IPS DF 19.7 (cell line): ENCODE results near the gene LRIG2.
"Not testable (repeated sequence)": the region's sequence is repeated elsewhere in the genome, so short reads cannot be mapped to it uniquely, and the experiment has no call there.

Experiments
- DNase-seq: peaks from one replicate; pipeline ENCODE4 v3.0.0-alpha.2; 2013; ENCODE audit warnings: low read depth, low spot score

Gene LRIG2, protein sequence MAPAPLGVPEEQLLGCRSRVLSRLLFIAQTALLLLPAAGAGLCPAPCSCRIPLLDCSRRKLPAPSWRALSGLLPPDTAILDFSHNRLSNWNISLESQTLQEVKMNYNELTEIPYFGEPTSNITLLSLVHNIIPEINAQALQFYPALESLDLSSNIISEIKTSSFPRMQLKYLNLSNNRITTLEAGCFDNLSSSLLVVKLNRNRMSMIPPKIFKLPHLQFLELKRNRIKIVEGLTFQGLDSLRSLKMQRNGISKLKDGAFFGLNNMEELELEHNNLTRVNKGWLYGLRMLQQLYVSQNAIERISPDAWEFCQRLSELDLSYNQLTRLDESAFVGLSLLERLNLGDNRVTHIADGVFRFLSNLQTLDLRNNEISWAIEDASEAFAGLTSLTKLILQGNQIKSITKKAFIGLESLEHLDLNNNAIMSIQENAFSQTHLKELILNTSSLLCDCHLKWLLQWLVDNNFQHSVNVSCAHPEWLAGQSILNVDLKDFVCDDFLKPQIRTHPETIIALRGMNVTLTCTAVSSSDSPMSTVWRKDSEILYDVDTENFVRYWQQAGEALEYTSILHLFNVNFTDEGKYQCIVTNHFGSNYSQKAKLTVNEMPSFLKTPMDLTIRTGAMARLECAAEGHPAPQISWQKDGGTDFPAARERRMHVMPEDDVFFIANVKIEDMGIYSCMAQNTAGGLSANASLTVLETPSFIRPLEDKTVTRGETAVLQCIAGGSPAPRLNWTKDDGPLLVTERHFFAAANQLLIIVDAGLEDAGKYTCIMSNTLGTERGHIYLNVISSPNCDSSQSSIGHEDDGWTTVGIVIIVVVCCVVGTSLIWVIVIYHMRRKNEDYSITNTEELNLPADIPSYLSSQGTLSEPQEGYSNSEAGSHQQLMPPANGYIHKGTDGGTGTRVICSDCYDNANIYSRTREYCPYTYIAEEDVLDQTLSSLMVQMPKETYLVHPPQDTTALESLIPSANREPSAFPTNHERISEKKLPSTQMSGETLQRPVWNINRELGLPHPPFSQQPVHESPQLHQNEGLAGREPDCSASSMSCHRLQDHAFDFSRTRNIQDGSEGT

DNA sequence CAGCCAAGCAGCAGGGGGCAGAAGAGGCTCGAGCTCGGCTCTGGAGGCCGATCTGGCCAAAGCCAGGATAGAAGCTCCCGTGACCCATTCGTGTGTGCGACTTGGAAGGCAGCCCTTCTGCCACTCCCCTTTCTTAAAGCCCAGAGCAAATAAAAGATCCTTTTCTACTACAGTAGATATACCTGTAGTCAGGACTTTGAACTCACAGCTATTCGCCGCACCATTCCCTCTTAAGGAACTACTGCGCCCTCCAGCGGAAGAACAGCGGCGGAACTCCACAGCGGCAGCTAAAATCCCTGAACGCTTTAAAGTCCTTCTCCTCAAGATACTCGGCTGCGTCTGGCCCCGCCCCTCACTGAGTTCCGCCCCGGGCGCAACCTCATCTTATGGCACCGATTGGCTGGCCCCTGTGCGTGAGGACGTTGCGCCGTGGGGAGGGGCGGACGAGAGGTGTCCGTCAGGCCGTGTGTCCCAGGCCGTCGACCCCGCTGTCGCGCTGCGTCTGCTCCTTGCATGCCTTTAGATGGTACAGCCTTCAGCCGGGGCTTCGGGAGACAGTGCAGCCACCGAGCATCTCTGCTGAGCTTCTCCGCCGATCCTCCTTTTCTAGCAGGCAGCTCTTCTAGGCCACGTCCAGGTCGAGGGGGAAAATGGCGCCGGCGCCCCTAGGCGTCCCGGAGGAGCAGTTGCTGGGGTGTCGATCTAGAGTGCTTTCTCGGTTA lies at the start of gene LRIG2:
Gene LRIG2 (plus strand): TSS at position 442 of the 722 bp plus-strand sequence. CDS start 209 bp downstream, at position 651.
- peak; percentile 93 for DNase-seq

DNA sequence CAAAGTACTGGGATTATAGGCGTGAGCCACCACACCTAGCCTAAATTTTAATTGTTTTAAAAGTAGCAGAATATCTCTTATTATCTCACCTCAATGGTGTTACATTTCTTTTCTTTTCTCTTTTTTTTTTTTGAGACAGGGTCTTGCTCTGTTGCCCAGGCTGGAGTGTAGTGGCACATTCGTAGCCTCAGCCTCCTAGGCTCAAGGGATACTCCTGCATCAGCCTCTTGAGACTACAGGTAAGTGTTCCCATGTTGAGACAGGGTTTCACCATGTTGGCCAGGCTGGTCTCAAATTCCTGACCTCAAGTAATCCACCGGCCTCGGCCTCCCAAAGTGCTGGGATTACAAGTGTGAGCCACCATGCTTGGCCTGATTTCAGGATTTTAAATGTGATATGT lies 49.7 kb upstream of the LRIG2 start:
- DNase-seq = not testable (repeated sequence)

DNA sequence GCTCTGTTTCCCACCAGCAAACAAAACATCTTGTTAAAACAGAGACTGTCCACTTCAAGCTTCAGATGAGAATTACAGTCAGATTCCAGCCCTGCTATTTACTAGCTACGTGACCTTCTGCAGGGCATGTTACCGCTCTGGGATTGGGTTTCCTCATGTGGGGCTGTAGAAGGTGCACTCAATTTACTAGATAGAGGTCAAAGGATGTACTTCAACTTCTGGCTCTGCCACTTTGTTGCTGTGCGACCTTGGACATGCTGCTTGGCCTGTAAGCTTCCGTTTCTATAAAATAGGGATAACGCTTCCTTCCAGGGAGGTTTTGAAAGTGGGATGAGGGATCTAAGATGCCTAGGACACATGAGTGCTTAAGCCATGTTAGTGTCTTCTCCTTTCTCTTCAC lies 46.0 kb upstream of the LRIG2 start:
- DNase-seq = no peak

DNA sequence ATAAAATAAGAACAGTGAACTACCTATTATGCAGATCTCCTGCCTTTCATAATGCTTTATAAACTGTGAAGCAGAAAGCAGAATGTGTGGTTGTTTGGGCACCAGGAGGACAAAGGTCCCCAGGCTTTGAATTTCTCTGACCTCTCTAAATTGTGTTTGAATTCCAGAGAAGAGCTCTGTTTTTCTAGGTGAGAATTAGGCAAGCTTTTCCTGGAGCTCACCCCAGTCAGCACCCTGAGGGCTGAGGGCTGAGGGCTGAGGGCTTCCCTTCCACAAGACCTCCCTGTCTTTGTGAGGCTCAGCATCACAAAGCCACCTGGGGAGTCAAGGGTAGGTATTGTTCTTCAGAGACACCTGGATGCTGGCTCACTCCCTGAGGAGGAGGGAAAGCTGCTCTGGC lies 45.5 kb upstream of the LRIG2 start:
- DNase-seq = peak; percentile 83

DNA sequence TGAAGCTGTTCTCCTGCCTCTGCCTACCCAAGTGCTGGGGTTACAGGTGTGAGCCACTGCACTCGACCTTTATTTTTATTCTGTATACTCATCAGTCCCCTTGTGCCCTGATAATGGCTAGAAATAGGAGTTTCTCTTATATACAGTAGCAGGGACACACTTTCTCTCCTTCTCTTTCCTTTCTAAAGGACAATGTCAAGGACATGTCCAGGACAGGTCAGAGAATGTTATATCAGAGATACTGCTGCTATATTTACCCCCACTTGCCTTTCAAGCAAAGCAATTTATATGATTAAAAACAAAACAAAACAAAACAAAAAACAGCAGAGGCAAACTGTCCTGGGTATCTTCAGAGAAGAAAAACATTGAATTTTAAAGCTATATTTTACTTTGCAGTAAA lies 43.2 kb upstream of the LRIG2 start:
- DNase-seq = no peak

DNA sequence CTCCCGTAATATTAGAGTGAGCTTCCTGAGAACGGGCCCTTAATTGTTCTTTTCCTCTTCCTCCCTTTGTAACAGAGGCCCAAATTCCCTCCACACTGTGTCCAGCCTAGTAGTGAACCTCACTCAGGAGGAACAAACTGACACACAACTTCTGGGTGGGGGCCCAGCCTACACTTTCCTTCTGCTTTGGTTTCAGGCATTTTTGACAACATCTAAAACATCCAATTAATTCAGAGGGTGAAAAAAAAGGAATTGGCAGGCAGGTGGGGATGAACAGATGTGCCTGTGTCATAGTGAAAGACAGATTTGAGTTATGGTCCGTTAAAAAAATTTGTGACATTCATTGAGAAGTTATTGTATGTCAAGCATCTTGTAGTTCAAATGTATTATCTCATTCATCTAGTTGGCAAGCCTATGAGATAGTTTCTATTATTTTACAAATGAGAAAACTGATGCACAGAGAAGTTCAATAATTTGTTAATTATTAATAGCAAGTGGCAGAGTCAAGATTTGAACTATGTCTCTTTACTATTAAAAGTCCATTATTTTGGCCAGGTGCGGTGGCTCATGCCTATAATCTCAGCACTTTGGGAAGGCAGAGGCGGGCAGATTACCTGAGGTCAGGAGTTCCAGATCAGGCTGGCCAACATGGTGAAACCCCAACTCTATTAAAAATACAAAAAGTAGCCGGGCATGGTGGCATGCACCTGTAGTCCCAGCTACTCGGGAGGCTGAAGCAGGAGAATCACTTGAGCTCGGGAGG lies 41.6 kb upstream of the LRIG2 start:
- no peak for DNase-seq

DNA sequence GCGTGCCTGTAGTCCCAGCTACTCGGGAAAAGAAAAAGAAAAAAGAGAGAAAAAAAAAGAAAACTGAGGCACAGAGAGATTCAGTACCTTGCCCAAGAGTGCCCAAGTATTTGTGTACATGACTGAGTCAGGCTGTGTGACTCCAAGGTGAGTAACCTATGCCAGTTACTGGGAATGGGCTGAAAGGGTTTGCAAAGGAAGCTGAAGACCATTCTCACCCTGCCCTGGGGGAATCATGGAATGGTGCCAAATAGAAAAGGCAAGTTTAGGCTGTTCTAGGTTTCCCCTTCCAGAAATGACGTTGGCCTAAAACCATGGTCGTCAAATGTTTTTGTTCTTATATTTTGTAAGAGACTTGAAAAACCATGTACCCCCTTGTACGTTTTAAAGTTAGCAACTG lies 37.9 kb upstream of the LRIG2 start:
- no peak for DNase-seq

DNA sequence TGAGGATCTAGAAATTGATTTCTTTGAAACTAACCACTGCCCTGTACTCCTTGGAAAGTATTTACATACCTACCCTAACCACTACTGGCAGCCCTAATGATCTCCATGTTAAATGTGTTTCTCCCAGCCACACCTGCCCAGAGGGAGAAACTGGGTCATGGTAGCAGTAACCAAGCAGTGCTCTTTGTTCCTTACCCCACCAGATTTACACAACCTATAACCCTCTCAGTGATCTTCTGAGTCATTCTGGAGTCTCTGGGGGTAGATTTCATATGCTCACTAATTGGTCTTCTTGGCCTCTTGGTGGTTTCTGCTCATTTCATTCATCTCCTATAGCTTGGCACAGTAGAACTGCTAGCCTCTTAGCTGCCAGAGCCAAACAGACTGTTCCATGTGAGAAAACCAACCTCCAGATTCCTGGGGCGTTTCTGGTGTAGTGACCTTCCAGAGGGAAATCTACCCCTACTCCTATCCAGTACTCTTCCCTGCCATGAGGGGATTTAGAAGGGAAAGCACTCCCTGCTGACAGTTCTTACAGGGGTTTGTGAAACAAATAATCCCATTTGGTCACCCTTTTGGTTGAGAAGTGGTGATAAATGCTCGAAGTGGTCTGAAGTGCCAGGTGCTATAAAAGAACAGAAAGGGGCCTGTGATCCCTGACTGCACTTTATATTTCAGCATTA lies 36.2 kb upstream of the LRIG2 start:
- no peak for DNase-seq

DNA sequence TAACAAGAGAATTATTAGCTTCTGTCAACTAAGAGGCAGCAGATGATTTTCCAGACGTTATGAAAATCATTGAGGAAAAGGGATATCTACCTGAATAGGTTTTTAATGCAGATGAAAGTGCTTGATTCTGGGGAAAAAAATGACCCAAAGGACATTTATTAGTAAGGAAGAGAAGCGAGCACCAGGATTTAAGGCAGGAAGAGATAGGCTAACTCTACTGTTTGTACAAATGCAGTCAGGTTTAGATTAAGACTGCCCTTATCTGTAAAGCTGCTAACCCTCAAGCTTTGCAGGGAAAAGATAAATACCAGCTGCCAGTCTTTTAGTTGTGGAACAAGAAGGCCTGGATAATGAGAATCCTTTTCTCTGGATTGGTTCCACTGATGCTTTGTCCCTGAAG lies 33.0 kb upstream of the LRIG2 start:
- no peak for DNase-seq

DNA sequence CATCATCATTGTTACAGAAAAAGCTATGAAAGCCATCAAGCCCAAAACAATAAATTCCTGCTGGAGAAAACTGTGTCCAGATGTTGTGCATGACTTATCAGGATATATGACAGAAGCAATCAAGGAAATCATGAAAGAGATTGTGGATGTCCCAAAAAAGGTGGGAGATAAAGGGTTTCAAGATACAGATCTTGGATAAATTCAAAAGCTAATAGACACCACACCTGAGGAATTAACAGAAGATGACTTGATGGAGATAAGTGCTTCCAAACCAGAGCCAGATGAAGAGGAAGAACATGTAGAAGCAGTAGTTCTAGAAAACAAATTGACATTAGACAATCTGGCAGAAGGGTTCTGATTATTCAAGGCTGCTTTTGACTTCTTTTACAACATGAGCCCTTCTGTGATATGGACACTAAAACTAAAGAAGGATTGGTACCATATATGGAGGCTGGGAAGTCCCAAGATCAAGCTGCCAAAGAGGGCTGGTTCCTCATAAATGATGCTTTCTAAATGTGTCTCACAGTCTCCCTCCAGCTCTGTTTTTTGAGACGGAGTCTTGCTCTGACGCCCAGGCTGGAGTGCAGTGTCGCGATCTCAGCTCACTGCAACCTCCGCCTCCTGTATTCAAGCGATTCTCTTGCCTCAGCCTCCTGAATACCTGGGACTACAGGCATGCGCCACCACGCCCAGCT lies 32.1 kb upstream of the LRIG2 start:
- DNase-seq = no peak

DNA sequence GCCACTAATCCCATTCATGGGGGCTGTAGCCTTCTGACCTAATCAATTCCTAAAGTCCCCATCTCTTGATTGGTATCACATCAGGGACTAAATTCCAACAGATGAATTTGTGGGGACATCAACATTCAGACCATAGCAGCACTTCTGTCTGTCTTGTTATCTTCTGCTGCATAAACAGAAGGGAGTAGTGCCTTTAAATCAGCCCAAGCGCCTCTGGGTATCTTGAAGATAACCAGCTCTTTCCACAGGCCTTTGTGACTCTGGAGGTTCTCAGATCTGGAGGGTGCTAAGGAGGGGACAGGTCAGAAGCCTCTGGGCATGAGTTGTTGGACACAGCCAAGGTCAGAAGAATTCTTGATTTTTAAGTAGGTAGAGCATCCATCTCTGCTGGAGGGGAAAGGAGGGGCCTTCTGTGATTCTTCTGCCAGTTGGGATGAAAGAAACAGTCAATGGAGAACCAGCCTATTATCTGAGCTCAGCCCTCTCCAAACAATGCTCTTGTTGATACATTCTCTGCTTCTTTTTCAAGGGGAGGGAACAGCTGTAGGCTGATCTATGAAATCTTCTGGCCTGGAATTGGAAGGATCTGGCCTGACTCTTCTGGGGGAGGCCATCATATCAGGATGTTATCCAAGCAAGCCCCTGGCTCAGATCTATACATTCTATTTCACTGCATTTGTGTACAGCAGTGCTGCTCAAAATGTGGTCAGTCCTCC lies 31.3 kb upstream of the LRIG2 start:
- no peak for DNase-seq

DNA sequence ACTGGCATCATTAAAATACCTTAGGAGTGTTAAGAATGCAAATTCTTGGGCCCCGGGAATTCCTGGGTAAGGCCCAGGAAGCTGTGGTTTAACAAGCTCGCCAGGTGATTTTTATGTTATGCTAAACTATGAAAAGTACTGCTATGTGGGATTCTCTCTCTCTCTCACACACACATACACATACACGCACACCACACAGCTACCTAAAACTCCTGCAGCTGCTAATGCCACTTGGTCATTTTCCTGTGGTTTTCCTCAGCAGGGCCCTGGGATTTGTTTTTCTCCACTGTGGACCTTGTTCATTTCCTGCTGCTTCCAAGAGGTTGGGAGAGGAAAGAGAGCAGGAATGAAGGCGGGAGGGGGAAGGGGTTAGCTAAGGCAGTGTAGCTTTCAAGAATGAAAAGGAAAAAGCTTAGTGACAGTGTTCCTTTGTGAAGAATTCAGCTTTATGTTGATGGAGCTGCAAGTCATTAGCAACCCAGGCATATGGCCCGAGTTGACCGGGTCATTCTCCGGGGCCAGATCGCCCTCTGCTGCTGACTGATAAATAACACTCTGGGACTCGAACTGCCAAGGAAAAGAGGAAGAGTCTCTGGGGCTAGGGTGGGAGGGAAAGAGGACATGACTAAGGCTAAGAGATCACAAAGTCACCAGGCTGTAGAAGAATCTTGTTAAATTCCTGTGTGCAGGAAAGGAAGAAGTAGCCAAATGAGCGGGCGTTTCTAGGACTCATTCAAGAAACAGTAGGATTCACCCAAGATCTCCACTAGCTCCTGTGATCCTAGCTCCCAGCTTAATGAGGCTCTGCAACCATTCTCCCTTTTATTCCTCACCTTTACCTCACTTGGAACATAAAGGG lies 30.5 kb upstream of the LRIG2 start:
- peak; percentile 96 for DNase-seq

DNA sequence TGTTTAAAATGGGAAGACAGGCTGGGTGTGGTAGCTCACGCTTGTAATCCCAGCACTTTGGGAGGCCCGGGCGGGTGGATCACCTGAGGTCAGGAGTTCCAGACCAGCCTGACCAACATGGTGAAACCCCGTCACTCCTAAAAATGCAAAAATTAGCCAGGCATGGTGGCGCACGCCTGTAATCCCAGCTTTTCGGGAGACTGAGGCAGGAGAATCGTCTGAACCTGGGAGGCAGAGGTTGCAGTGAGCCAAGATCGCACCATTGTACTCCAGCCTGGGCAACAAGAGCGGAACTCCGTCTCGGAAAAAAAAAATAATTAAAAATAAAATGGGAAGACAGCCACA lies 29.9 kb upstream of the LRIG2 start:
- DNase-seq = not testable (repeated sequence)

DNA sequence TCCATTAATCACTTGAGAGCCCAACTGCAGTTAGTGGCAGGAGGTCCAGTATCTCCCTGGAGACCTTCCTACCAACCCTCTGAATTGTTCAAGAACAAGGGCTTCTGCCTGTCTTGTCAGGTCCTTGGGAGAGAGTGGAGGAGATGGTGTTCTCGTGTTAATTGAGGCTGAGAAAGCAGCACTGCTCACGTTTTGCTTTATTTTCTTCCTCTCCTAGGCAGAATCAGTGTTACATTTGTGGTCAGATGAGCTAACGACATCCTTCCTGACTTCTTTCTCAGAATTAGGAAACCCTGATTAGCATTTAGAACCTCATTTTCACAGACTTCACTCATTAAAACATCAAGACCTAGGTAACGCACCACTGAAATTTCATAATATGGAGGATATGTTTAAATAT lies 26.4 kb upstream of the LRIG2 start:
- no peak for DNase-seq

DNA sequence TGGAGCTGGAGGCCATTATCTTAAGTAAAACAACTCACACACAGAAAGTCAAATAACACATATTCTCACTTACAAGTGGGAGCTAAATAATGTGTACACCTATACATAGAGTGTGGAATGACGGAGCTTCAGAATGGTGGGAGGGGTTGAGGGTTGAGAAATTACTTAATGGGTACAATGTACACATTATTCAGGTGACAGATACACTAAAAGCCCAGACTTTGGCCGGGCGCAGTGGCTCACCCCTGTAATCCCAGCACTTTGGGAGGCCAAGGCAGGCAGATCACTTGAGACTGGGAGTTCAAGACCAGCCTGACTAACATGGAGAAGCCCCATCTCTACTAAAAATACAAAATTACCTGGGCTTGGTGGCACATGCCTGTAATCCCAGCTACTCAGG lies 24.9 kb upstream of the LRIG2 start:
- no peak for DNase-seq

DNA sequence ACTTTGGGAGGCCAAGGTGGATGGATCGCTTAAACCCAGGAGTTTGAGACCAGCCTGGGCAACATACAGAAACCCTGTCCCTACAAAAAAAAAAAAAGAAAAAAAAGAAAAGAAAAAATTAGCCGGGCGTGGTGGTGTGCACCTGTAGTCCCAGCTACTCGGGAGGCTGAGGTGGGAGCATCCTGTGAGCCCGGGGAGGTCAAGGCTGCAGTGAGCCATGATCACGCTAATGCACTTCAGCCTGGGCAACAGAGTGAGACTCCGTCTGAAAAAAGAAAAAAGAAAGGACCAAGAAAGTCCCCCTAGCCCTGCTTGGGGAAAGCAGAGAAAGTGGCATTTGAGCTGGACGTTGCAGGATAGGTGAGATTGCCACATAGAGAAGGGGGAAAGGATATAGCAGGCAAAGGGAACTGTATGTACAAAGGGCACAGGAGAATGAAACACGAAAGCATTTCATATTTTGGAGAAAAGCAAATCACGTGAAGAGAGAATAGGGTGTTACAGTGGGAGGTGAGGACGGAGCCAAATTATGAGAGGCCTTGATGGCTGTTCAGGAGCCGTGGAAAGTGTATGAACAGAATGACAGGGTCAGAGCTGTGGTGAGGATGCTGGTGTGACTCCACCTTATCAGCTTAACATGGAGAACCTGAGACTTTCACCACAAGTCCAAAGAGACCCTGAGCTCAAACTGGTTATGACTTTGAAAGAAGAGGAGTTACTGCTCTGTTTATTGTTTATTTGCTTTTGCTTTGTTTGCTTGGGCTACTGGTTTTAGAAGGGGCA lies 19.5 kb upstream of the LRIG2 start:
- no peak for DNase-seq

DNA sequence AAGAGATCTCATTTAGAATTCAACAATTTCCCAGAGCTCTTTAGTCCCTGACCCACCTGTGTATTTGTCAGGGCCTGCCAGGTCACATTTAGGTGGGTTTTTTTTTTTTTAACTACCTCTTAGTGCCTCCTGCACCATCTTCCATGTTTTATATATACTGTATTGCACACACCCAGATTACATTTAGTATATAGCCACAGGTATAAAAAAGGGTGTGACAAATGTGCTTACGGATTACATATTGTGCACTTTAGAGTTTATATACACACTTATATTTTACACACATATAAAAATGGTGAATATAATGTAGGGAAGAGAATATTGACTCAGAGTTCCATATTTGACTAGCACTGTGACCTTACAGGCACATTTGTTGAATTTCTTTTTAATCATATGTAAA lies 17.4 kb upstream of the LRIG2 start:
- no peak for DNase-seq

DNA sequence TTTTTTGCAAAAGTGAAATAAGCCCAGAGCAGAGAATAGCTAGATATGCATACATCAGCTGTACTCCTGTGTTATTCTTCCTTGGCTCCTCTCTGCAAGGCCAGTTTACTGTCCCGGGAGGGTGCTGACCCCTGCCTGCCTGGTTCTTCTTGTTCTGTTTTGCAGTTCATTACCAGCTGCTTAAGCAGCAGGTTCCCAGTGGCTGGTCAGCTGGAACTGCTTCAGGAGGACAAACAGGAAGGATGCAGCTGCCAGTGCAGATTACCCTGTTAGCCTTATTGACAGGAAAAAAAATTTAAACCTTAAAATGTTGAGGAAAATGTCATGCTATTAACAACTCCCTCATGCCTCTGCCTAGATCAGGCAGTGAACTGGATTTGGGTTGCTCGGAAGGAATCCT lies 16.0 kb upstream of the LRIG2 start:
- no peak for DNase-seq
